Hepatocyte (in vitro differentiated cells): ENCODE measurements around the gene UCK2. TPM values are rescaled to one million over a fixed set of nuclear protein-coding genes. Genes with fewer than 3 reads are reported as not detected.

ENCODE experiments used
- DNase-seq: peaks from one replicate; pipeline ENCODE4 v3.0.0-alpha.2; 2016; ENCODE audit warnings: low spot score
- H2AFZ ChIP-seq: fragments of 200-600 bp; sonication (generic); 2 replicates; pipeline ENCODE4 v1.6.0; 2016; ENCODE audit warnings: antibody characterized with exemption, mild to moderate bottlenecking
- H3K27ac ChIP-seq: fragments of 200-600 bp; sonication (generic); 2 replicates; pipeline ENCODE4 v1.5.1; 2016; ENCODE audit warnings: mild to moderate bottlenecking
- H3K27me3 ChIP-seq: fragments of 200-600 bp; sonication (generic); 2 replicates; pipeline ENCODE4 v1.6.1; 2016
- H3K36me3 ChIP-seq: fragments of 200-600 bp; sonication (generic); replicated peaks from 2 replicates; pipeline ENCODE4 v1.5.1; 2016; ENCODE audit warnings: low read depth; ENCODE audit not compliant: insufficient read depth
- H3K4me1 ChIP-seq: fragments of 200-600 bp; sonication (generic); 2 replicates; pipeline ENCODE4 v1.5.1; 2016; ENCODE audit warnings: mild to moderate bottlenecking, moderate library complexity; ENCODE audit not compliant: insufficient read depth
- H3K4me2 ChIP-seq: fragments of 200-600 bp; sonication (generic); 2 replicates; pipeline ENCODE4 v1.6.0; 2016
- H3K4me3 ChIP-seq: fragments of 200-600 bp; sonication (generic); 2 replicates; pipeline ENCODE4 v1.5.1; 2016; ENCODE audit warnings: mild to moderate bottlenecking
- H3K79me2 ChIP-seq: fragments of 200-600 bp; sonication (generic); 2 replicates; pipeline ENCODE4 v1.6.0; 2017; ENCODE audit warnings: mild to moderate bottlenecking
- H3K9me2 ChIP-seq: fragments of 200-600 bp; sonication (generic); replicated peaks from 2 replicates; pipeline ENCODE4 v1.6.0; 2017; ENCODE audit warnings: mild to moderate bottlenecking; ENCODE audit not compliant: insufficient read depth
- H3K9me3 ChIP-seq: fragments of 200-600 bp; sonication (generic); 2 replicates; pipeline ENCODE4 v1.5.1; 2016; ENCODE audit warnings: low read depth, mild to moderate bottlenecking
- H4K20me1 ChIP-seq: fragments of 200-600 bp; sonication (generic); 2 replicates; pipeline ENCODE4 v1.6.0; 2016; ENCODE audit warnings: mild to moderate bottlenecking; ENCODE audit not compliant: insufficient read depth, poor library complexity, severe bottlenecking
- CTCF ChIP-seq: fragments of 200-600 bp; sonication (generic); IDR thresholded peaks from 2 replicates; pipeline ENCODE4 v1.5.1; 2016; ENCODE audit warnings: antibody characterized with exemption, mild to moderate bottlenecking; ENCODE audit not compliant: poor library complexity
- EZH2 ChIP-seq: fragments of 200-600 bp; sonication (generic); IDR thresholded peaks from 2 replicates; pipeline ENCODE4 v1.6.1; 2016; ENCODE audit warnings: antibody characterized with exemption, mild to moderate bottlenecking, borderline replicate concordance
- EZH2phosphoT487 ChIP-seq: fragments of 200-600 bp; sonication (generic); IDR thresholded peaks from one replicate; pipeline ENCODE4 v1.6.1; 2018; ENCODE audit warnings: antibody characterized with exemption, mild to moderate bottlenecking, low read depth, moderate library complexity; ENCODE audit not compliant: unreplicated experiment, severe bottlenecking
- WGBS: methylation state at CpG from one replicate; pipeline ENCODE4 v1.1.6; 2016; ENCODE audit warnings: low lambda C conversion rate; ENCODE audit errors: missing lambda C conversion rate; 5-methylcytosine and 5-hydroxymethylcytosine counted together
- polyA plus RNA-seq: library from polyadenylated mRNA; unstranded; fragments of >200 nt; fragmentation: Nextera tagmentation; extraction: Ambion mirVana; gene quantifications from 2 replicates; pipeline ENCODE4 v1.2.1, GENCODE V29; 2016
- total RNA-seq: library from RNA; depleted of rRNA; stranded (reverse); fragments of >200 nt; gene quantifications from 2 replicates; pipeline ENCODE4 v1.2.3, GENCODE V29; 2014

Gene UCK2
- total and polyA plus RNA-seq, 2 experiments from 2014 or later: 20.9 to 22.2 TPM

DNA sequence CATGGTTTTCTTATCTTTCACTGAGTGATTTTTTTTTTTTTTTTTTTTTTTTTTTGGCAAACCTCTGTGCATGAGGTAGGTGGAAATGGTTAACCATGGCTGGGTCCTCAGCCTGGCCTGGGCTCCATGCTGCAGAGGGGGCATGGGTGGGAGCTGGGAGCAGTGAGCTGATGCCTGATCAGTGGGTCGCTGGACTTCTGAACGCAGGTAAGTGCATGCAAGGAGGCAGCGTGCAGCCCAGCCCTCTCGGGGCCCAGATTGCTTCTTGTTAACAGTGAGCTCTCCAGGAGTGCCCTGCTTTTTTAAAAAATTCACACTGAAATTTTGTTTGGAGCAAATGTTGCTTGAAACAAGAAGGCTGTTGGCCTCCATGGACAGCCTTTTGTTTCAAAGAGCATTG lies 75.2 kb downstream of the UCK2 start:
- no peak for TF ChIP-seq EZH2phosphoT487
- TF ChIP-seq CTCF: no peak
- no peak for TF ChIP-seq EZH2
- no peaks in the 10 kb centered on the region for H3K9me3 ChIP-seq
- 98% methylated on average over 4 of the region's 4 CpGs for WGBS

GRCh38 chr1:165903672-165904071 lies 76.3 kb downstream of the UCK2 start:
- Histone ChIP-seq H4K20me1 (no peaks in the 10 kb centered on the region), H3K79me2 (no peaks in the 10 kb centered on the region), H3K9me2 (no peaks in the 10 kb centered on the region), H3K27ac (no peak overlapping the region), H3K4me3 (no peak overlapping the region), H3K4me1 (peaks cover 12% of the 10 kb centered on the region), H2AFZ (no peak overlapping the region), H3K27me3 (no peaks in the 10 kb centered on the region), H3K9me3 (no peaks in the 10 kb centered on the region), H3K36me3 (no peaks in the 10 kb centered on the region), H3K4me2 (no peak overlapping the region)
- WGBS: 91% methylated on average over 1 of the region's 1 CpG
- DNase-seq: no peak
- TF ChIP-seq CTCF (no peak), EZH2 (no peak), EZH2phosphoT487 (no peak)

More for the DNA sequence above, 75.2 kb downstream of the UCK2 start:
- DNase-seq: no peak
- Histone ChIP-seq H3K4me2 (no peak overlapping the region), H3K79me2 (no peaks in the 10 kb centered on the region), H2AFZ (no peak overlapping the region), H4K20me1 (no peaks in the 10 kb centered on the region), H3K9me2 (no peaks in the 10 kb centered on the region), H3K27ac (no peak overlapping the region), H3K36me3 (no peaks in the 10 kb centered on the region), H3K4me1 (peaks cover 12% of the 10 kb centered on the region), H3K27me3 (no peaks in the 10 kb centered on the region), H3K4me3 (no peak overlapping the region)

DNA sequence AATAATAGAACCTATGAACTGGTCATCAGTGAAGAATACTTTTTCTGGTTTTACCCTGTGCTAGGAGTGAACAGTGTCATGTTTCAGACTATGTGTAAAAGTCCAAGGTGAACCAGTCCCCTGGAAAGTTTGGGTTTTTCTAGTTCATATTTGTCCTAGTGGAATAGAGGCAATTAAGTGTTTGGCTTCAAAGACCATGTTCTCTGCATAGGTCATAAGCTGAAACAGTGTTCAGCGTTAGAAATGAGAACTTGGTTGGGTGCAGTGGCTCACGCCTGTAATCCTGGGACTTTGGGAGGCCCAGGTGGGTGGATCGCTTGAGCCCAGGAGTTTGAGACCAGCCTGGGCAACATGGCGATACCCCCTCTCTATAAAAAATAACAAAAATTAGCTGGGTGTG lies 77.5 kb downstream of the UCK2 start:
- no peak overlapping the region for H3K4me2 ChIP-seq
- no peak for DNase-seq
- H3K79me2 ChIP-seq: no peaks in the 10 kb centered on the region
- H3K27me3 ChIP-seq: no peaks in the 10 kb centered on the region
- 81% methylated on average over 4 of the region's 4 CpGs for WGBS
- peaks cover 12% of the 10 kb centered on the region for H3K4me1 ChIP-seq
- no peak overlapping the region for H2AFZ ChIP-seq
- no peak overlapping the region for H3K4me3 ChIP-seq
- no peaks in the 10 kb centered on the region for H4K20me1 ChIP-seq
- H3K27ac ChIP-seq: no peak overlapping the region
- TF ChIP-seq EZH2phosphoT487: no peak
- TF ChIP-seq EZH2: no peak
- no peak for TF ChIP-seq CTCF
- no peaks in the 10 kb centered on the region for H3K9me2 ChIP-seq
- no peaks in the 10 kb centered on the region for H3K9me3 ChIP-seq
- no peaks in the 10 kb centered on the region for H3K36me3 ChIP-seq

GRCh38 chr1:165905853-165906252 lies 78.4 kb downstream of the UCK2 start:
- TF ChIP-seq EZH2 (no peak), CTCF (no peak), EZH2phosphoT487 (no peak)
- no peaks in the 10 kb centered on the region for H4K20me1 ChIP-seq
- H3K27ac ChIP-seq: no peak overlapping the region
- no peaks in the 10 kb centered on the region for H3K9me2 ChIP-seq
- H3K79me2 ChIP-seq: no peaks in the 10 kb centered on the region
- no peaks in the 10 kb centered on the region for H3K36me3 ChIP-seq
- WGBS: 95% methylated on average over 3 of the region's 3 CpGs
- H3K27me3 ChIP-seq: no peaks in the 10 kb centered on the region
- H2AFZ ChIP-seq: no peak overlapping the region
- no peak for DNase-seq
- H3K9me3 ChIP-seq: no peaks in the 10 kb centered on the region
- peaks cover 13% of the 10 kb centered on the region for H3K4me1 ChIP-seq
- H3K4me3 ChIP-seq: no peak overlapping the region
- no peak overlapping the region for H3K4me2 ChIP-seq
